ENCODE measurements around the gene SH2D3A. TPM values are rescaled to one million over a fixed set of nuclear protein-coding genes. Genes with fewer than 3 reads are reported as not detected.

The SH2D3A gene
- total and polyA plus RNA-seq, 2 donors (not counting 3 experiments of a cell fraction or from before 2014, with no cell fraction given): 0.04 to 0.53 TPM

DNA sequence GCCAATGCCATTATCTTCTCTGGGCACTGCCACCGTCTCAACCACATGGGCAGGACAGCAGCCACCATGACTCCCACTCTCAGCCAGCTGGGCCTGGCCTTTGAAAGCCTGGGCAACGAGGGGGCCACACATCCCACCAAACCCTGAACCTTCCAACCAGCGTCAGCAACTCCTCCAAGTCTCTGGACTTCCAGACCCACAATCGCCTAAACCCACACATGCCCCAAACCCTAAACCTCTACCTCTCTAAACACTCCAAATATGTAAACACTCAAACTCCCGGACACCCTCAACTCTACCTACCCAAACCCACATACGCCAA is 47.7 kb downstream of the SH2D3A start:
- Histone ChIP-seq H3K9me3 (replicated peaks; ENCODE audit: control insufficient read depth, insufficient read depth, low read length) (no peaks in the 10 kb centered on the region), H2AFZ (ENCODE audit: low read depth, low read length) (no peak overlapping the region), H3K9ac (replicated peaks; ENCODE audit: extremely low read depth, insufficient read depth, low read length) (no peak overlapping the region), H3K4me2 (ENCODE audit: insufficient read depth, low read length) (no peak overlapping the region), H3K27me3 (ENCODE audit: control insufficient read depth in 2 of 2, insufficient read depth in 2 of 2, low read length in 2 of 2) (no peaks in the 10 kb centered on the region), H3K4me3 (replicated peaks in 1 of 3; ENCODE audit: insufficient read depth in 1 of 3, low read depth in 1 of 3, low read length in 3 of 3) (no peak overlapping the region), H3K79me2 (ENCODE audit: control insufficient read depth, insufficient read depth, low read length) (no peaks in the 10 kb centered on the region), H3K9me1 (replicated peaks; ENCODE audit: control insufficient read depth, extremely low read depth, insufficient read depth, low read length) (no peaks in the 10 kb centered on the region), H3K36me3 (ENCODE audit: control insufficient read depth in 2 of 2, extremely low read depth in 1 of 2, insufficient read depth in 2 of 2, low read length in 2 of 2) (no peaks in the 10 kb centered on the region), H4K20me1 (replicated peaks; ENCODE audit: control insufficient read depth, extremely low read depth, insufficient read depth, low read length) (no peaks in the 10 kb centered on the region), H3K27ac (ENCODE audit: insufficient read depth, low read depth, low read length) (no peak overlapping the region), H3K4me1 (ENCODE audit: control insufficient read depth, extremely low read depth, insufficient read depth, low read length) (no peaks in the 10 kb centered on the region)
- no TSS peak for BruUV-seq (replicated peaks)
- DNase-seq (ENCODE audit: low read depth, low spot score) (no peak), FAIRE-seq (no peak)
- ChIA-PET POLR2A (no interaction called here), CTCF (no interaction called here)
- intact Hi-C loops (cut with micrococcal nuclease): no loop called here
- dilution Hi-C loops (cut with MboI; ENCODE audit: extremely low pct_ligation_motif_present, low sequenced_read_pairs): no loop called here
- no peak for TF ChIP-seq FOS (IDR thresholded peaks at IDR 0.05; ENCODE audit: borderline replicate concordance, insufficient read depth, low read length)
- TF ChIP-seq, protein P1, sequence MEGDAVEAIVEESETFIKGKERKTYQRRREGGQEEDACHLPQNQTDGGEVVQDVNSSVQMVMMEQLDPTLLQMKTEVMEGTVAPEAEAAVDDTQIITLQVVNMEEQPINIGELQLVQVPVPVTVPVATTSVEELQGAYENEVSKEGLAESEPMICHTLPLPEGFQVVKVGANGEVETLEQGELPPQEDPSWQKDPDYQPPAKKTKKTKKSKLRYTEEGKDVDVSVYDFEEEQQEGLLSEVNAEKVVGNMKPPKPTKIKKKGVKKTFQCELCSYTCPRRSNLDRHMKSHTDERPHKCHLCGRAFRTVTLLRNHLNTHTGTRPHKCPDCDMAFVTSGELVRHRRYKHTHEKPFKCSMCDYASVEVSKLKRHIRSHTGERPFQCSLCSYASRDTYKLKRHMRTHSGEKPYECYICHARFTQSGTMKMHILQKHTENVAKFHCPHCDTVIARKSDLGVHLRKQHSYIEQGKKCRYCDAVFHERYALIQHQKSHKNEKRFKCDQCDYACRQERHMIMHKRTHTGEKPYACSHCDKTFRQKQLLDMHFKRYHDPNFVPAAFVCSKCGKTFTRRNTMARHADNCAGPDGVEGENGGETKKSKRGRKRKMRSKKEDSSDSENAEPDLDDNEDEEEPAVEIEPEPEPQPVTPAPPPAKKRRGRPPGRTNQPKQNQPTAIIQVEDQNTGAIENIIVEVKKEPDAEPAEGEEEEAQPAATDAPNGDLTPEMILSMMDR (IDR thresholded peaks at IDR 0.05; ENCODE audit: extremely low read depth in 1 of 2, insufficient read depth in 1 of 2, low read depth in 1 of 2, low read length in 2 of 2): no peak
- no peak for TF ChIP-seq POLR2AphosphoS5 (IDR thresholded peaks at IDR 0.05; ENCODE audit: insufficient read depth, low read depth, low read length)
- no peak for TF ChIP-seq POLR2A (IDR thresholded peaks at IDR 0.05; ENCODE audit: low read depth, low read length)
- no peak for TF ChIP-seq GATA2 (IDR thresholded peaks at IDR 0.05; ENCODE audit: insufficient read depth, insufficient read length, low read depth, low read length)
- TF ChIP-seq EZH2 (IDR thresholded peaks at IDR 0.05; ENCODE audit: borderline replicate concordance, low read depth, low read length, severe bottlenecking): no peak
- no peak for TF ChIP-seq MYC (IDR thresholded peaks at IDR 0.05; ENCODE audit: low read depth, low read length)
- TF ChIP-seq, protein P2, sequence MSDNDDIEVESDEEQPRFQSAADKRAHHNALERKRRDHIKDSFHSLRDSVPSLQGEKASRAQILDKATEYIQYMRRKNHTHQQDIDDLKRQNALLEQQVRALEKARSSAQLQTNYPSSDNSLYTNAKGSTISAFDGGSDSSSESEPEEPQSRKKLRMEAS (IDR thresholded peaks at IDR 0.05; ENCODE audit: insufficient read depth, insufficient read length): no peak
- no peak for TF ChIP-seq JUN (IDR thresholded peaks at IDR 0.05; ENCODE audit: borderline replicate concordance, insufficient read depth, insufficient read length, low read depth)
